ENCODE results near the gene ADK. TPM values are rescaled to one million over a fixed set of nuclear protein-coding genes. Genes with fewer than 3 reads are reported as not detected.
"Not testable (repeated sequence)": the region's sequence is repeated elsewhere in the genome, so short reads cannot be mapped to it uniquely, and the experiment has no call there.

ADK gene
- total RNA-seq, 1 donor from 2014 or later, result 53.7 TPM

DNA sequence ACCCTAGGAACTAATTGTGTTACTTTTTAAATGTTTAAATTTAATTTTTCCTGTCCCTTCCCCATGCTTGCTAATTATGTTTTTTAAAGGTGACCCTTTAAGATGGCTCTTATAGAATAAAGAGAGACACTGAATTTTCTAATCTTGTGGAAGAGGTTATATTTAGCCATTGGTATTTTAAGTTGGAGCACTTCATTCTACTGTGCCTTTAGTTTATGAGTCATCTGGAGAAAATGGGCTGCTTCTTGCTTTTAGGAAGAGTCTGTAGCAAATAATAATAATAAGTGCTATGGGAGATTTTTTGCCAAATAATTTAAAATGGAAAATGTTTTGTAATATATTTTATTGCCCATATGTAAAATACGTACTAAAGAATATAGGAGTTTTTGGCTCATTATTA lies 139.7 kb downstream of the ADK start:
- H3K4me3 ChIP-seq (ENCODE audit: low read depth, low read length), result no peak overlapping the region

DNA sequence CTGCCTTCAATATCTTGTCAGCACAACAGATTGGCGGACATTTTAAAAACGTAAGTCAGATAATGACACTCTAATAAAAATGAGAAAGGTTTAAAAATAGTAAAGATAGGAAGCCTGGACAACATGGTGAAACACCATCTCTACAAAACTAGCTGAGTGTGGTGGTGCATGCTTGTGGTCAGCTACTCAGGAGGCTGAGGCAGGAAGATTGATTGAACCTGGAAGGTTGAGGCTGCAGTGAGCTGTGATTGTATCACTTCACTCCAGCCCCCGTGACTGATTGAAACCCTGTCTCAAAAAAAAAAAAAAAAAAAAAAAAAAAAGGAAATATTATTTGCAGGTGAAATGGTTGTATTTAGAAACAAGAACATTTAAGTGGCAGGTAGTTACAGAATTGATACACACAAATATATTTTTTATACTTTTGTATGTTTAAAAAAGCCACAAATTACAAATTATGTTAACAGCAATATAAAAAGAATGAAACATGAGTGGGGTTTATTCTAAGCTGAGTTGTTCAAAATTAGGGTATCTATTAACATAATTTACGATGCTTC lies 141.9 kb downstream of the ADK start:
- Histone ChIP-seq H3K27me3 (ENCODE audit: control insufficient read depth, insufficient read depth, low read length) (no peaks in the 10 kb centered on the region), H3K4me3 (ENCODE audit: low read depth, low read length) (no peak overlapping the region), H3K36me3 (ENCODE audit: control insufficient read depth, insufficient read depth, low read length) (no peaks in the 10 kb centered on the region)
- DNase-seq (ENCODE audit: low read depth) (peak; percentile 54), FAIRE-seq (no peak)
- TF ChIP-seq, protein P1, sequence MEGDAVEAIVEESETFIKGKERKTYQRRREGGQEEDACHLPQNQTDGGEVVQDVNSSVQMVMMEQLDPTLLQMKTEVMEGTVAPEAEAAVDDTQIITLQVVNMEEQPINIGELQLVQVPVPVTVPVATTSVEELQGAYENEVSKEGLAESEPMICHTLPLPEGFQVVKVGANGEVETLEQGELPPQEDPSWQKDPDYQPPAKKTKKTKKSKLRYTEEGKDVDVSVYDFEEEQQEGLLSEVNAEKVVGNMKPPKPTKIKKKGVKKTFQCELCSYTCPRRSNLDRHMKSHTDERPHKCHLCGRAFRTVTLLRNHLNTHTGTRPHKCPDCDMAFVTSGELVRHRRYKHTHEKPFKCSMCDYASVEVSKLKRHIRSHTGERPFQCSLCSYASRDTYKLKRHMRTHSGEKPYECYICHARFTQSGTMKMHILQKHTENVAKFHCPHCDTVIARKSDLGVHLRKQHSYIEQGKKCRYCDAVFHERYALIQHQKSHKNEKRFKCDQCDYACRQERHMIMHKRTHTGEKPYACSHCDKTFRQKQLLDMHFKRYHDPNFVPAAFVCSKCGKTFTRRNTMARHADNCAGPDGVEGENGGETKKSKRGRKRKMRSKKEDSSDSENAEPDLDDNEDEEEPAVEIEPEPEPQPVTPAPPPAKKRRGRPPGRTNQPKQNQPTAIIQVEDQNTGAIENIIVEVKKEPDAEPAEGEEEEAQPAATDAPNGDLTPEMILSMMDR (IDR thresholded peaks at IDR 0.05; ENCODE audit: insufficient read depth, low read length, severe bottlenecking), result no peak

More for the DNA sequence above, 139.7 kb downstream of the ADK start:
- no peaks in the 10 kb centered on the region for H3K36me3 ChIP-seq (ENCODE audit: control insufficient read depth, insufficient read depth, low read length)
- no peaks in the 10 kb centered on the region for H3K27me3 ChIP-seq (ENCODE audit: control insufficient read depth, insufficient read depth, low read length)
- FAIRE-seq (no peak), DNase-seq (ENCODE audit: low read depth) (peak; percentile 27)
- TF ChIP-seq, protein P1 (IDR thresholded peaks at IDR 0.05; ENCODE audit: insufficient read depth, low read length, severe bottlenecking), result no peak

DNA sequence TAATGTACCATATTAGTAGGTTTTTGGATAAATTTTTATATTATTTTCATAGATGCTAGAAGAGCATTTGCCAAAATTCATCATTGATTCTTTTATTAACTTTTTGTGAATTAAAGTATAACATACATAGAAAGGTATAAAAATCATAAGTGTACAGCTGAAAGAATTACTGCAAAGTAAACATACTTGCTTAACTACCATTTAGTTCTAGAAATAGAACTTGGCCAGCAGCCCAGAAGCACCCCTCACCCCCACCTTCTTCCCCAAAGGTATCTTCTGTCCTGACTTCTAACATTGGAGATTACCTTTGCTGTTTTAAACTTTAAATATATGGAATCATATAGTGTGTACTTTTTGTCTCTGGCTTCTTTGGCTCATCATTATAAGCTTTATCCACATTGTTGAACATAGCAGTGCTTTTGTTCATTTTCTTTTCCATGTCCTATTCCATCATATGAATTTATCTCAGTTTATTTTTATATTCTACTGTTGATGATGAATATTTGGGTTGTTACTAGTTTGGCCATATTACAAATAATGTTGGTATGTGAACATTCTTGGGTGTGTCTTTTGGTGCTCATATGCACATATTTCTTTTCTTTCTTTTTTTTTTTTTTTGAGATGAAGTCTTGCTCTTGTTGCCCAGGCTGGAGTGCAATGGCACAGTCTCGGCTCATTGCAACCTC lies 142.8 kb downstream of the ADK start:
- FAIRE-seq (no peak), DNase-seq (ENCODE audit: low read depth) (peak; percentile 92)
- TF ChIP-seq, protein P1 (IDR thresholded peaks at IDR 0.05; ENCODE audit: insufficient read depth, low read length, severe bottlenecking), result no peak

DNA sequence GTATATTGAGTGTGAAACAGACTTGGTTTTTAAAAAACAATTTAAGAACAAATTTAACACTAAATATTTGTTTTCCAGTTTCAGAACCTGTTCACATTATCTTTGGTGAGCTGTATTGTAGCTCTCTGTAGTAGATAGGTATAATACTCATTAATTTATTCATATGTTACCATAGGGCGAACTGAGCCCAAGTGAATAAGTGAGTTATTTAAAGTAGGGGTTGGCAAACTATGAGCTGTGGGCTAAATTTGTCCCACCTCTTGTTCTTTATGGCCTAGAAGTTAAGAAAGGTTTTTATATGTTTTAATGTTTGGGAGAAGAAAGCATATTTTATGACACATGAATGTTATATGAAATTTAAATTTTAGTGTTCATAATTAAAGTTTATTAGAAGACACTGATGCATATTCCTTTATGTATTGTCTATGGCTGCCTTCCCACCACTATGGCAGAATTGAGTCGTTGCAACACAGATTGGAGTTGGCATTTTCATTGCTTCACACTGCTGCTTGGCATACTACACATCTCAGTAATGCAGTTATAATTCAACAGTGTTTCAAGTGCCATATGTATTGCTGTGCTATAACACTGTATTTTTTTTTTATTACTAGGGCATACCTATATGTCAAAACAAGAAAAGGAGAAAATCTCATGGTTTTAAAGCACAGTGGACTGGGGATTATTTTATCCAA lies 146.5 kb downstream of the ADK start:
- no peak for FAIRE-seq
- H3K4me3 ChIP-seq (ENCODE audit: low read depth, low read length), result no peak overlapping the region
- DNase-seq (ENCODE audit: low read depth), result no peak
- TF ChIP-seq, protein P1 (IDR thresholded peaks at IDR 0.05; ENCODE audit: insufficient read depth, low read length, severe bottlenecking), result no peak
- no peaks in the 10 kb centered on the region for H3K27me3 ChIP-seq (ENCODE audit: control insufficient read depth, insufficient read depth, low read length)
- H3K36me3 ChIP-seq (ENCODE audit: control insufficient read depth, insufficient read depth, low read length), result no peaks in the 10 kb centered on the region

More for the DNA sequence above, 142.8 kb downstream of the ADK start:
- H3K36me3 ChIP-seq (ENCODE audit: control insufficient read depth, insufficient read depth, low read length), result no peaks in the 10 kb centered on the region
- H3K27me3 ChIP-seq (ENCODE audit: control insufficient read depth, insufficient read depth, low read length), result no peaks in the 10 kb centered on the region
- H3K4me3 ChIP-seq (ENCODE audit: low read depth, low read length), result no peak overlapping the region

DNA sequence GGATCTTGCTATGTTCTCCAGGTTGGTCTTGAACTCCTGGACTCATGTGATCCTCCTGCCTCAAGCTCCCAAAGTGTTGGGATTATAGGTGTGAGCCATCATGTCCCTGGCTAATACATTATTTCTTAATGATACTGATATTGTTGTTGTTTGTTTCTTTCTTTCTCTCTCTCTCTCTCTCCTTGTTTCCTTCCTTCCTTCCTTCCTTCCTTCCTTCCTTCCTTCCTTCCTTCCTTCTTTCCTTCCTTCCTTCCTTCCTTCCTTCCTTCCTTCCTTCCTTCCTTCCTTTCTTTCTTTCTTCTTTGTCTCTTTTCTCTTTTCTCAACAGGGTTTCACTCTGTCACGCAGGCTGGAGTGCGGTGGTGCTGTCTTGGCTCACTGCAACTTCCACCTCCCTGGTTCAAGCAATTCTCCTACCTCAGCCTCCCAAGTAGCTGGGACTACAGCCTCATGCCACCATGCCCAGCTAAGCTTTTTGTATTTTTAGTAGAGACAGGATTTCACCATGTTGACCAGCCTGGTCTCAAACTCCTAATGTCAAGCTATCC lies 149.1 kb downstream of the ADK start:
- not testable (repeated sequence) for DNase-seq (ENCODE audit: low read depth); FAIRE-seq; H3K36me3 ChIP-seq (ENCODE audit: control insufficient read depth, insufficient read depth, low read length); H3K27me3 ChIP-seq (ENCODE audit: control insufficient read depth, insufficient read depth, low read length); H3K4me3 ChIP-seq (ENCODE audit: low read depth, low read length)

DNA sequence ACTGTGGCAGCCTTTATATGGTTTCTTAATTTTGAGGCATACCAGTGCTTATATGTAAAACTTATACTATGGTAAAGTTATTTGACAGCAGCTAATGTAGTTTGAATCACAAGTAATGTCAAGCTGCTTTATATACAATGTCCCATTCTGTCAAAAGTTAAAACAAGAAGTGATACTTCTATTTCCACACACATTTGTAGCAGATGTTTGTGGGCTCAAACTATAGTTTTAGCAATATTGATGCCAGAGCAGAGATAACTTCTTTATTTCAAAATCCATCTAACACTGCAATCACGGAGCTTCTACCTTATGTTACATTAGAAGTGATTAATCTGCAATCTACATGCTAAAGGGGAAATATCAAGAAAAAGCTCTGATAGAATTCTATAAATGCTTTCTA lies 149.6 kb downstream of the ADK start:
- DNase-seq (ENCODE audit: low read depth) (no peak), FAIRE-seq (no peak)
- no peak overlapping the region for H3K4me3 ChIP-seq (ENCODE audit: low read depth, low read length)
- H3K27me3 ChIP-seq (ENCODE audit: control insufficient read depth, insufficient read depth, low read length), result no peaks in the 10 kb centered on the region
- H3K36me3 ChIP-seq (ENCODE audit: control insufficient read depth, insufficient read depth, low read length), result no peaks in the 10 kb centered on the region
- TF ChIP-seq, protein P1 (IDR thresholded peaks at IDR 0.05; ENCODE audit: insufficient read depth, low read length, severe bottlenecking), result no peak

Measured in bronchial epithelial cell (primary cell).